GM23338 (cell line): ENCODE measurements around the gene ATP10D. TPM values are rescaled to one million over a fixed set of nuclear protein-coding genes. Genes with fewer than 3 reads are reported as not detected.

Experiments used
- ATAC-seq: fragments of 200-7000 bp; cut with Tn5 transposase; 3 replicates; pipeline ENCODE4 v1.9.1; 2020
- DNase-seq: peaks from one replicate; pipeline ENCODE4 v3.0.0-alpha.2; 2015; ENCODE audit warnings: low spot score
- H2AFZ ChIP-seq: fragments of 200-600 bp; sonication (generic); 2 replicates; pipeline ENCODE4 v1.8.0; 2016; ENCODE audit warnings: antibody characterized with exemption, mild to moderate bottlenecking, moderate library complexity
- H3F3A ChIP-seq: fragments of 200-600 bp; sonication (generic); replicated peaks from 2 replicates; pipeline ENCODE4 v1.8.0; 2017; ENCODE audit warnings: antibody characterized with exemption, mixed run types, low read depth
- H3K27ac ChIP-seq: fragments of 200-600 bp; sonication (generic); 2 replicates; pipeline ENCODE4 v1.6.1; 2016; ENCODE audit warnings: low read depth
- H3K27me3 ChIP-seq: fragments of 200-600 bp; sonication (generic); 2 replicates; pipeline ENCODE4 v1.8.0; 2016; ENCODE audit warnings: mild to moderate bottlenecking, mixed run types, moderate library complexity; ENCODE audit not compliant: insufficient read depth
- H3K36me3 ChIP-seq: fragments of 200-600 bp; sonication (generic); 2 replicates; pipeline ENCODE4 v1.8.0; 2016; ENCODE audit warnings: mild to moderate bottlenecking; ENCODE audit not compliant: insufficient read depth
- H3K4me1 ChIP-seq: fragments of 200-600 bp; sonication (generic); 2 replicates; pipeline ENCODE4 v1.8.0; 2016; ENCODE audit warnings: mild to moderate bottlenecking, moderate library complexity; ENCODE audit not compliant: insufficient read depth
- H3K4me2 ChIP-seq: fragments of 200-600 bp; sonication (generic); 2 replicates; pipeline ENCODE4 v1.7.1; 2017; ENCODE audit warnings: mixed run types
- H3K4me3 ChIP-seq: fragments of 200-600 bp; sonication (generic); 2 replicates; pipeline ENCODE4 v1.6.1; 2016; ENCODE audit warnings: mixed run types
- H3K79me2 ChIP-seq: fragments of 200-600 bp; sonication (generic); replicated peaks from 2 replicates; pipeline ENCODE4 v1.8.0; 2017; ENCODE audit warnings: mild to moderate bottlenecking; ENCODE audit not compliant: insufficient read depth
- H3K9me2 ChIP-seq: fragments of 200-600 bp; sonication (generic); 2 replicates; pipeline ENCODE4 v1.8.0; 2017; ENCODE audit not compliant: insufficient read depth
- H4K20me1 ChIP-seq: fragments of 200-600 bp; sonication (generic); replicated peaks from 2 replicates; pipeline ENCODE4 v1.8.0; 2017; ENCODE audit warnings: mild to moderate bottlenecking; ENCODE audit not compliant: insufficient read depth
- H3K27ac Mint-ChIP-seq: 2 replicates; pipeline ENCODE4 v1.8.0; 2020; ENCODE audit warnings: inconsistent platforms, mild to moderate bottlenecking, moderate library complexity, mixed read lengths
- H3K27me3 Mint-ChIP-seq: 3 replicates; pipeline ENCODE4 v1.8.0; 2022; ENCODE audit warnings: low read depth, mild to moderate bottlenecking, moderate library complexity, mixed read lengths, inconsistent platforms; ENCODE audit not compliant: insufficient read depth, poor library complexity
- H3K36me3 Mint-ChIP-seq: 3 replicates; pipeline ENCODE4 v1.8.0; 2021; ENCODE audit warnings: low read depth, mild to moderate bottlenecking, inconsistent platforms, moderate library complexity, mixed read lengths
- H3K4me1 Mint-ChIP-seq: 3 replicates; pipeline ENCODE4 v1.8.0; 2020; ENCODE audit warnings: mild to moderate bottlenecking, inconsistent platforms, mixed read lengths
- H3K4me3 Mint-ChIP-seq: 3 replicates; pipeline ENCODE4 v1.8.0; 2021; ENCODE audit warnings: moderate library complexity, mild to moderate bottlenecking, inconsistent platforms, mixed read lengths
- H3K9me3 Mint-ChIP-seq: 3 replicates; pipeline ENCODE4 v1.8.0; 2020; ENCODE audit warnings: moderate library complexity, mild to moderate bottlenecking, inconsistent platforms, mixed read lengths
- CREB1 ChIP-seq: fragments of 250-450 bp; sonication (Bioruptor Pico); IDR thresholded peaks from 2 replicates; pipeline ENCODE4 v1.5.0; 2020; ENCODE audit warnings: low read depth, mild to moderate bottlenecking, moderate library complexity
- EZH2 ChIP-seq: fragments of 200-600 bp; sonication (generic); IDR thresholded peaks from one replicate; pipeline ENCODE4 v1.8.0; 2017; ENCODE audit warnings: antibody characterized with exemption, mild to moderate bottlenecking, low read depth; ENCODE audit not compliant: unreplicated experiment
- EZH2phosphoT487 ChIP-seq: fragments of 200-600 bp; sonication (generic); IDR thresholded peaks from one replicate; pipeline ENCODE4 v1.8.1; 2018; ENCODE audit warnings: antibody characterized with exemption; ENCODE audit not compliant: unreplicated experiment
- JUNB ChIP-seq: IDR thresholded peaks from one replicate; pipeline ENCODE4 v1.6.1; 2016; ENCODE audit warnings: antibody characterized with exemption; ENCODE audit not compliant: unreplicated experiment
- NANOG ChIP-seq: IDR thresholded peaks from 2 replicates; pipeline ENCODE4 v1.6.1; 2016; ENCODE audit warnings: antibody characterized with exemption, borderline replicate concordance
- POLR2AphosphoS5 ChIP-seq: IDR thresholded peaks from 2 replicates; pipeline ENCODE4 v1.6.1; 2016; ENCODE audit warnings: antibody characterized with exemption, low read depth
- STAT1 ChIP-seq: IDR thresholded peaks from one replicate; pipeline ENCODE4 v1.6.1; 2016; ENCODE audit warnings: antibody characterized with exemption; ENCODE audit not compliant: unreplicated experiment
- ZNF114 ChIP-seq: fragments of 250-450 bp; sonication (Bioruptor Pico); IDR thresholded peaks from 2 replicates; pipeline ENCODE4 v1.5.0; 2020; ENCODE audit warnings: mild to moderate bottlenecking, moderate library complexity
- ZNF331 ChIP-seq: fragments of 250-450 bp; sonication (Bioruptor Pico); IDR thresholded peaks from 2 replicates; pipeline ENCODE4 v1.5.0; 2020; ENCODE audit warnings: low read depth, mild to moderate bottlenecking, moderate library complexity
- polyA plus RNA-seq: library from polyadenylated mRNA; unstranded; fragments of >200 nt; fragmentation: Nextera tagmentation; extraction: Ambion mirVana; gene quantifications from 2 replicates; pipeline ENCODE4 v1.2.1, GENCODE V29; 2016
- total RNA-seq: library from RNA; depleted of rRNA; stranded (reverse); fragments of >200 nt; shearing (Covaris generic); gene quantifications from 2 replicates; pipeline ENCODE4 v1.2.3, GENCODE V29; 2014
- TF ChIP-seq, protein P1 (sequence below): IDR thresholded peaks from one replicate; pipeline ENCODE4 v1.6.1; 2018; ENCODE audit warnings: antibody characterized with exemption; ENCODE audit not compliant: unreplicated experiment
- TF ChIP-seq, protein P2 (sequence below), 2 experiments: fragments of 200-600 bp in 1 of 2; sonication (generic) in 1 of 2; conservative IDR thresholded peaks; 2 replicates each; pipeline versions ENCODE4 v1.5.1 to v1.6.1; 2016 to 2017; ENCODE audit warnings: antibody characterized with exemption in 2 of 2, low read depth in 2 of 2, mild to moderate bottlenecking in 2 of 2, moderate library complexity in 1 of 2
- TF ChIP-seq, protein P3 (sequence below): fragments of 250-450 bp; sonication (Bioruptor Pico); IDR thresholded peaks from 2 replicates; pipeline ENCODE4 v1.5.0; 2020; ENCODE audit warnings: mild to moderate bottlenecking, moderate library complexity
- TF ChIP-seq, protein P4 (sequence below): IDR thresholded peaks from 2 replicates; pipeline ENCODE4 v1.6.1; 2016; ENCODE audit warnings: antibody characterized with exemption

The ATP10D gene
- total and polyA plus RNA-seq, 2 experiments from 2014 or later, result 4.5 to 4.7 TPM

DNA sequence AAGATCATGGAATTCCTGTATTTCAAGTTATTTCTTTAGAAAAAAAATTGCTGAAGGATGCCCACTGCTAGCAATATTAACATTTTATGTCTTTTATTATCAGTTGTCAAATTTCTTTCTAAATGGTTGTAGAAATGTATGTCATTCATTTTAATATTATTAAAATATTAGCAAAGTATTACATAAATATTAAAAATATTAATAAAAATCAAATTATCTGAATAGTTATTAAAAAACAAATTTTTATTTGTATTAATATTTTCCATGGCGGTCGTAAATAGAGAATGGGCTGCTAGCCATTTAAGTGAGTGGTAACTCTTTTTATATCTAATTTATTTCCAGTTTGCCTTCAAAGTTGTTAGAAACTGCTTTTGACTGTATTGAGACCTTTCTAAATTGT lies 72.2 kb downstream of the ATP10D start:
- Histone ChIP-seq H3K27ac (no peak overlapping the region), H3K4me2 (no peak overlapping the region), H3K9me2 (no peaks in the 10 kb centered on the region), H3K27me3 (no peaks in the 10 kb centered on the region), H4K20me1 (no peaks in the 10 kb centered on the region), H3K36me3 (no peaks in the 10 kb centered on the region), H2AFZ (no peak overlapping the region), H3K79me2 (no peaks in the 10 kb centered on the region), H3K4me3 (no peak overlapping the region), H3K4me1 (no peaks in the 10 kb centered on the region), H3F3A (no peaks in the 10 kb centered on the region)
- Mint-ChIP-seq H3K27me3 (peaks cover 4% of the 10 kb centered on the region), H3K9me3 (no peaks in the 10 kb centered on the region), H3K36me3 (no peaks in the 10 kb centered on the region), H3K27ac (no peak overlapping the region), H3K4me1 (no peaks in the 10 kb centered on the region), H3K4me3 (no peak overlapping the region)
- ATAC-seq (no peak), DNase-seq (no peak)
- TF ChIP-seq, protein P1, sequence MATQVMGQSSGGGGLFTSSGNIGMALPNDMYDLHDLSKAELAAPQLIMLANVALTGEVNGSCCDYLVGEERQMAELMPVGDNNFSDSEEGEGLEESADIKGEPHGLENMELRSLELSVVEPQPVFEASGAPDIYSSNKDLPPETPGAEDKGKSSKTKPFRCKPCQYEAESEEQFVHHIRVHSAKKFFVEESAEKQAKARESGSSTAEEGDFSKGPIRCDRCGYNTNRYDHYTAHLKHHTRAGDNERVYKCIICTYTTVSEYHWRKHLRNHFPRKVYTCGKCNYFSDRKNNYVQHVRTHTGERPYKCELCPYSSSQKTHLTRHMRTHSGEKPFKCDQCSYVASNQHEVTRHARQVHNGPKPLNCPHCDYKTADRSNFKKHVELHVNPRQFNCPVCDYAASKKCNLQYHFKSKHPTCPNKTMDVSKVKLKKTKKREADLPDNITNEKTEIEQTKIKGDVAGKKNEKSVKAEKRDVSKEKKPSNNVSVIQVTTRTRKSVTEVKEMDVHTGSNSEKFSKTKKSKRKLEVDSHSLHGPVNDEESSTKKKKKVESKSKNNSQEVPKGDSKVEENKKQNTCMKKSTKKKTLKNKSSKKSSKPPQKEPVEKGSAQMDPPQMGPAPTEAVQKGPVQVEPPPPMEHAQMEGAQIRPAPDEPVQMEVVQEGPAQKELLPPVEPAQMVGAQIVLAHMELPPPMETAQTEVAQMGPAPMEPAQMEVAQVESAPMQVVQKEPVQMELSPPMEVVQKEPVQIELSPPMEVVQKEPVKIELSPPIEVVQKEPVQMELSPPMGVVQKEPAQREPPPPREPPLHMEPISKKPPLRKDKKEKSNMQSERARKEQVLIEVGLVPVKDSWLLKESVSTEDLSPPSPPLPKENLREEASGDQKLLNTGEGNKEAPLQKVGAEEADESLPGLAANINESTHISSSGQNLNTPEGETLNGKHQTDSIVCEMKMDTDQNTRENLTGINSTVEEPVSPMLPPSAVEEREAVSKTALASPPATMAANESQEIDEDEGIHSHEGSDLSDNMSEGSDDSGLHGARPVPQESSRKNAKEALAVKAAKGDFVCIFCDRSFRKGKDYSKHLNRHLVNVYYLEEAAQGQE, result no peak
- TF ChIP-seq JUNB, result no peak
- no peak for TF ChIP-seq EZH2
- no peak for TF ChIP-seq STAT1
- no peak for TF ChIP-seq ZNF114 (CRISPR knock-in tag)
- TF ChIP-seq ZNF331 (CRISPR knock-in tag), result no peak
- no peak for TF ChIP-seq POLR2AphosphoS5
- TF ChIP-seq, protein P2, sequence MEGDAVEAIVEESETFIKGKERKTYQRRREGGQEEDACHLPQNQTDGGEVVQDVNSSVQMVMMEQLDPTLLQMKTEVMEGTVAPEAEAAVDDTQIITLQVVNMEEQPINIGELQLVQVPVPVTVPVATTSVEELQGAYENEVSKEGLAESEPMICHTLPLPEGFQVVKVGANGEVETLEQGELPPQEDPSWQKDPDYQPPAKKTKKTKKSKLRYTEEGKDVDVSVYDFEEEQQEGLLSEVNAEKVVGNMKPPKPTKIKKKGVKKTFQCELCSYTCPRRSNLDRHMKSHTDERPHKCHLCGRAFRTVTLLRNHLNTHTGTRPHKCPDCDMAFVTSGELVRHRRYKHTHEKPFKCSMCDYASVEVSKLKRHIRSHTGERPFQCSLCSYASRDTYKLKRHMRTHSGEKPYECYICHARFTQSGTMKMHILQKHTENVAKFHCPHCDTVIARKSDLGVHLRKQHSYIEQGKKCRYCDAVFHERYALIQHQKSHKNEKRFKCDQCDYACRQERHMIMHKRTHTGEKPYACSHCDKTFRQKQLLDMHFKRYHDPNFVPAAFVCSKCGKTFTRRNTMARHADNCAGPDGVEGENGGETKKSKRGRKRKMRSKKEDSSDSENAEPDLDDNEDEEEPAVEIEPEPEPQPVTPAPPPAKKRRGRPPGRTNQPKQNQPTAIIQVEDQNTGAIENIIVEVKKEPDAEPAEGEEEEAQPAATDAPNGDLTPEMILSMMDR (conservative IDR thresholded peaks at IDR 0.05; ENCODE audit: low read depth in 2 of 2), result no peak
- TF ChIP-seq, protein P3, sequence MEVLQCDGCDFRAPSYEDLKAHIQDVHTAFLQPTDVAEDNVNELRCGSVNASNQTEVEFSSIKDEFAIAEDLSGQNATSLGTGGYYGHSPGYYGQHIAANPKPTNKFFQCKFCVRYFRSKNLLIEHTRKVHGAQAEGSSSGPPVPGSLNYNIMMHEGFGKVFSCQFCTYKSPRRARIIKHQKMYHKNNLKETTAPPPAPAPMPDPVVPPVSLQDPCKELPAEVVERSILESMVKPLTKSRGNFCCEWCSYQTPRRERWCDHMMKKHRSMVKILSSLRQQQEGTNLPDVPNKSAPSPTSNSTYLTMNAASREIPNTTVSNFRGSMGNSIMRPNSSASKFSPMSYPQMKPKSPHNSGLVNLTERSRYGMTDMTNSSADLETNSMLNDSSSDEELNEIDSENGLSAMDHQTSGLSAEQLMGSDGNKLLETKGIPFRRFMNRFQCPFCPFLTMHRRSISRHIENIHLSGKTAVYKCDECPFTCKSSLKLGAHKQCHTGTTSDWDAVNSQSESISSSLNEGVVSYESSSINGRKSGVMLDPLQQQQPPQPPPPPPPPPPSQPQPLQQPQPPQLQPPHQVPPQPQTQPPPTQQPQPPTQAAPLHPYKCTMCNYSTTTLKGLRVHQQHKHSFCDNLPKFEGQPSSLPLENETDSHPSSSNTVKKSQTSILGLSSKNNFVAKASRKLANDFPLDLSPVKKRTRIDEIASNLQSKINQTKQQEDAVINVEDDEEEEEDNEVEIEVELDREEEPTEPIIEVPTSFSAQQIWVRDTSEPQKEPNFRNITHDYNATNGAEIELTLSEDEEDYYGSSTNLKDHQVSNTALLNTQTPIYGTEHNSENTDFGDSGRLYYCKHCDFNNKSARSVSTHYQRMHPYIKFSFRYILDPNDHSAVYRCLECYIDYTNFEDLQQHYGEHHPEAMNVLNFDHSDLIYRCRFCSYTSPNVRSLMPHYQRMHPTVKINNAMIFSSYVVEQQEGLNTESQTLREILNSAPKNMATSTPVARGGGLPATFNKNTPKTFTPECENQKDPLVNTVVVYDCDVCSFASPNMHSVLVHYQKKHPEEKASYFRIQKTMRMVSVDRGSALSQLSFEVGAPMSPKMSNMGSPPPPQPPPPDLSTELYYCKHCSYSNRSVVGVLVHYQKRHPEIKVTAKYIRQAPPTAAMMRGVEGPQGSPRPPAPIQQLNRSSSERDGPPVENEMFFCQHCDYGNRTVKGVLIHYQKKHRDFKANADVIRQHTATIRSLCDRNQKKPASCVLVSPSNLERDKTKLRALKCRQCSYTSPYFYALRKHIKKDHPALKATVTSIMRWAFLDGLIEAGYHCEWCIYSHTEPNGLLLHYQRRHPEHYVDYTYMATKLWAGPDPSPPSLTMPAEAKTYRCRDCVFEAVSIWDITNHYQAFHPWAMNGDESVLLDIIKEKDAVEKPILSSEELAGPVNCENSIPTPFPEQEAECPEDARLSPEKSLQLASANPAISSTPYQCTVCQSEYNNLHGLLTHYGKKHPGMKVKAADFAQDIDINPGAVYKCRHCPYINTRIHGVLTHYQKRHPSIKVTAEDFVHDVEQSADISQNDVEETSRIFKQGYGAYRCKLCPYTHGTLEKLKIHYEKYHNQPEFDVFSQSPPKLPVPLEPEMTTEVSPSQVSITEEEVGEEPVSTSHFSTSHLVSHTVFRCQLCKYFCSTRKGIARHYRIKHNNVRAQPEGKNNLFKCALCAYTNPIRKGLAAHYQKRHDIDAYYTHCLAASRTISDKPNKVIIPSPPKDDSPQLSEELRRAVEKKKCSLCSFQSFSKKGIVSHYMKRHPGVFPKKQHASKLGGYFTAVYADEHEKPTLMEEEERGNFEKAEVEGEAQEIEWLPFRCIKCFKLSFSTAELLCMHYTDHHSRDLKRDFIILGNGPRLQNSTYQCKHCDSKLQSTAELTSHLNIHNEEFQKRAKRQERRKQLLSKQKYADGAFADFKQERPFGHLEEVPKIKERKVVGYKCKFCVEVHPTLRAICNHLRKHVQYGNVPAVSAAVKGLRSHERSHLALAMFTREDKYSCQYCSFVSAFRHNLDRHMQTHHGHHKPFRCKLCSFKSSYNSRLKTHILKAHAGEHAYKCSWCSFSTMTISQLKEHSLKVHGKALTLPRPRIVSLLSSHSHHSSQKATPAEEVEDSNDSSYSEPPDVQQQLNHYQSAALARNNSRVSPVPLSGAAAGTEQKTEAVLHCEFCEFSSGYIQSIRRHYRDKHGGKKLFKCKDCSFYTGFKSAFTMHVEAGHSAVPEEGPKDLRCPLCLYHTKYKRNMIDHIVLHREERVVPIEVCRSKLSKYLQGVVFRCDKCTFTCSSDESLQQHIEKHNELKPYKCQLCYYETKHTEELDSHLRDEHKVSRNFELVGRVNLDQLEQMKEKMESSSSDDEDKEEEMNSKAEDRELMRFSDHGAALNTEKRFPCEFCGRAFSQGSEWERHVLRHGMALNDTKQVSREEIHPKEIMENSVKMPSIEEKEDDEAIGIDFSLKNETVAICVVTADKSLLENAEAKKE (CRISPR knock-in tag), result no peak
- no peak for TF ChIP-seq CREB1 (CRISPR knock-in tag)
- TF ChIP-seq, protein P4, sequence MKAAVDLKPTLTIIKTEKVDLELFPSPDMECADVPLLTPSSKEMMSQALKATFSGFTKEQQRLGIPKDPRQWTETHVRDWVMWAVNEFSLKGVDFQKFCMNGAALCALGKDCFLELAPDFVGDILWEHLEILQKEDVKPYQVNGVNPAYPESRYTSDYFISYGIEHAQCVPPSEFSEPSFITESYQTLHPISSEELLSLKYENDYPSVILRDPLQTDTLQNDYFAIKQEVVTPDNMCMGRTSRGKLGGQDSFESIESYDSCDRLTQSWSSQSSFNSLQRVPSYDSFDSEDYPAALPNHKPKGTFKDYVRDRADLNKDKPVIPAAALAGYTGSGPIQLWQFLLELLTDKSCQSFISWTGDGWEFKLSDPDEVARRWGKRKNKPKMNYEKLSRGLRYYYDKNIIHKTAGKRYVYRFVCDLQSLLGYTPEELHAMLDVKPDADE, result no peak
- no peak for TF ChIP-seq EZH2phosphoT487
- no peak for TF ChIP-seq NANOG
